Lower lobe of right lung (tissue), 2 donors: ENCODE data around the gene MGAT4C. TPM values are rescaled to one million over a fixed set of nuclear protein-coding genes. Genes with fewer than 3 reads are reported as not detected.
"Not testable (repeated sequence)": the region's sequence is repeated elsewhere in the genome, so short reads cannot be mapped to it uniquely, and the experiment has no call there.

Source experiments
- ATAC-seq, 2 donors: fragments of 200-7000 bp; cut with Tn5 transposase; one replicate each; pipeline ENCODE4 v1.9.1; 2020 to 2022; ENCODE audit warnings: mild to moderate bottlenecking in 2 of 2, moderate library complexity in 2 of 2
- DNase-seq: peaks from one replicate; pipeline ENCODE4 v3.0.0-alpha.2; 2020
- H3K27ac ChIP-seq: fragments of 200-600 bp; one replicate; pipeline ENCODE4 v1.8.0; 2022
- H3K27me3 ChIP-seq: fragments of 200-600 bp; one replicate; pipeline ENCODE4 v1.8.0; 2022; ENCODE audit warnings: low read depth
- H3K36me3 ChIP-seq: fragments of 200-600 bp; one replicate; pipeline ENCODE4 v1.8.0; 2022; ENCODE audit warnings: mild to moderate bottlenecking
- H3K4me1 ChIP-seq: fragments of 200-600 bp; one replicate; pipeline ENCODE4 v1.8.0; 2022
- H3K4me3 ChIP-seq: fragments of 200-600 bp; one replicate; pipeline ENCODE4 v1.8.0; 2022; ENCODE audit warnings: mild to moderate bottlenecking
- H3K9me3 ChIP-seq: fragments of 200-600 bp; one replicate; pipeline ENCODE4 v1.8.0; 2022
- CTCF ChIP-seq: fragments of 200-600 bp; IDR thresholded peaks from one replicate; pipeline ENCODE4 v1.8.0; 2022; ENCODE audit warnings: antibody characterized with exemption, mild to moderate bottlenecking
- intact Hi-C: fragments of 100-400 bp; cut with DNase I; formaldehyde crosslinking; loops from one replicate; pipeline ENCODE4 v1.11.0; 2022
- total RNA-seq: library from RNA; stranded (reverse); fragmentation: NEBNext Ultra II Directional; extraction: Animal tissue kit (Norgen Biotek cat#: 25700); gene quantifications from one replicate; pipeline ENCODE4 v1.2.1, GENCODE V29; 2021
- donor health status: DM: no; HTN: yes; CAD: no; lungs with severe emphysema.

MGAT4C gene
- total RNA-seq, 1 donor from 2014 or later, result 0.21 TPM

GRCh38 chr12:86118161-86118560 is 138.0 kb downstream of the MGAT4C start:
- no peaks in the 10 kb centered on the region for H3K27me3 ChIP-seq
- no peak overlapping the region for H3K27ac ChIP-seq
- no peaks in the 10 kb centered on the region for H3K36me3 ChIP-seq
- intact Hi-C loops, result no loop called here
- no peak for DNase-seq
- no peaks in the 10 kb centered on the region for H3K9me3 ChIP-seq
- no peak overlapping the region for H3K4me3 ChIP-seq
- no peak for TF ChIP-seq CTCF
- ATAC-seq, result no peak
- no peaks in the 10 kb centered on the region for H3K4me1 ChIP-seq

- DNase-seq (no peak), ATAC-seq (no peak)
- no peak overlapping the region for H3K4me3 ChIP-seq
- no peaks in the 10 kb centered on the region for H3K9me3 ChIP-seq
- no peak for TF ChIP-seq CTCF
- intact Hi-C loops, result no loop called here
- no peaks in the 10 kb centered on the region for H3K27me3 ChIP-seq
- H3K27ac ChIP-seq, result no peak overlapping the region
- H3K36me3 ChIP-seq, result no peaks in the 10 kb centered on the region
- no peaks in the 10 kb centered on the region for H3K4me1 ChIP-seq
Observed at GRCh38 chr12:86117711-86118110, 138.5 kb downstream of the MGAT4C start.

DNA sequence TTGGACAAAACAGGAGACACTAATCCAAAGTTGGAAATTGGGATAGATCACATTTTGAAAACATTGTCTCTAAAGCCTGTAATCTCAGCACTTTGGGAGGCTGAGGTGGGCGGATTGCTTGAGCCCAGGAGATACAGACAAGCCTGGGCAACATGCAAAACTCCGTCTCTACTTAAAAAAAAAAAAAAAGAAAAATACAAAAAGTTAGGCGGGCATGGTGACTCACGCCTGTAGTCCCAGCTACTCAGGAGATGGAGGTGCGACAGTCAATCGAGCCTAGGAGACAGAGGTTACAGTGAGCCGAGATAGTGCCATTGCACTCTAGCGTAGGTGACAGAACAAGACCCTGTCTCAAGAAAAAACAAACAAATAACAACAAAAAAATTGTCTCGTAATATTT is 152.1 kb downstream of the MGAT4C start:
- no peak for TF ChIP-seq CTCF
- Histone ChIP-seq H3K36me3 (no peaks in the 10 kb centered on the region), H3K27me3 (no peaks in the 10 kb centered on the region), H3K27ac (no peak overlapping the region), H3K9me3 (no peaks in the 10 kb centered on the region), H3K4me3 (no peak overlapping the region), H3K4me1 (no peaks in the 10 kb centered on the region)
- ATAC-seq (no peak), DNase-seq (no peak)
- intact Hi-C loops, result no loop called here

DNA sequence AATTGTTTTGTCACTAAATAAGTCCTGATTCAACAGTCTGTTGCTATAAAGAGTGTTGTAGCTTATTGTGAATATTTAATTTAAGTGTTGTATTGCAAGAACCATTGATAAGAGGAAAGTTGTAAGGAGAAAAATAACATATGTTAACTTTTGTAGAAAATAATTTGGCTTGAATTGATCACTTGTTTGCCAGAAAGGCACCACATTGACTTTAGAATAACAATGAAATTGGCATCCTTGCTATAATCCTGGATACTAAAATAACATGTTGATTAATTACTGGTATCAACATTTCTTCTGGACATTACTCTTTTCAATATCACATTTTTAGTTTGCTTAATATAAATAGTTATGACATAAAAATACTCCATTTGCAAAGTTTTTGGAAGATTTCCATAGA is 159.0 kb downstream of the MGAT4C start:
- no peaks in the 10 kb centered on the region for H3K36me3 ChIP-seq
- no peak overlapping the region for H3K27ac ChIP-seq
- ATAC-seq (no peak), DNase-seq (no peak)
- H3K9me3 ChIP-seq, result no peaks in the 10 kb centered on the region
- H3K27me3 ChIP-seq, result no peaks in the 10 kb centered on the region
- no peak overlapping the region for H3K4me3 ChIP-seq
- intact Hi-C loops, result no loop called here
- TF ChIP-seq CTCF, result no peak
- H3K4me1 ChIP-seq, result no peaks in the 10 kb centered on the region

DNA sequence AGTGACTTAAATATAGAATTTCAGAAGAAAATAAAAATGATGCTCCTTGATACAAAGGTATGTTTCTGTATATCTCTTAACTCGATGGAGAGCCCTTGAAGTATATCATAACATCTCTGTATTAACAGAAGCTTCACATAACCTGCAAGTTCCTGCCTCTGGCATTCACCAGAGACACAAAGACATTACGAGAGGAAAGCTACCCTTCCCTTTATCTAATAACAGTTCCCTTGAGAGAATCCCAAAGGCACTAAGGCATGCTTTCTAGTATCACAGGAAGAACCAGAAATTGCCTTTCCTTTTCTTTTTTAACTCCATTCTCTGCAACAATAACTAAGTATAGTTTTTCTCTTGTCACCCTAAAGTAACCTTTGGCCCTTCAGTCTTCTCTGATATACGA is 164.5 kb downstream of the MGAT4C start:
- no peaks in the 10 kb centered on the region for H3K9me3 ChIP-seq
- H3K27ac ChIP-seq, result no peak overlapping the region
- no peak for DNase-seq
- H3K4me3 ChIP-seq, result no peak overlapping the region
- H3K27me3 ChIP-seq, result no peaks in the 10 kb centered on the region
- intact Hi-C loops, result no loop called here
- ATAC-seq, result no peak
- no peaks in the 10 kb centered on the region for H3K4me1 ChIP-seq
- H3K36me3 ChIP-seq, result no peaks in the 10 kb centered on the region
- no peak for TF ChIP-seq CTCF

DNA sequence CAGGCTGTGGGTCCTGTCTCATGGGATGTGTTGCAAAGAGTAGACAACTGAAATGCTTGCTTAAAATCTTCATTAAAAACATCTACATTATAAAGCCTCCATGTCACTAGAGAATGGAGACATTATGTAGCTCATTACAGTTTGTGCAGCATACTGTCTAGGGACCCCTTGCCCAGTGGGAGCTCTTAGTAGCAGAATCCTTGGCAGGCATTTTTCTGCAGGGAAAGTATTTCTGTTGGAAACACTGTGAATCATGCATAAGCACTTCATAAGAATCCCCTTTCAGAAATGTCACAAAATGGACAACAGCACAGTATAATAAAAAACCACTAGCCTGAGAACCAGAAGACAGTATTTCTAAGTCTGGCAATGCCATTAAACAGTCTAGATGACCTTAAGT is 174.3 kb downstream of the MGAT4C start:
- Histone ChIP-seq H3K4me3 (no peak overlapping the region), H3K36me3 (no peaks in the 10 kb centered on the region), H3K27me3 (no peaks in the 10 kb centered on the region), H3K9me3 (no peaks in the 10 kb centered on the region), H3K27ac (no peak overlapping the region), H3K4me1 (no peaks in the 10 kb centered on the region)
- intact Hi-C loops, result no loop called here
- ATAC-seq (no peak), DNase-seq (no peak)
- no peak for TF ChIP-seq CTCF

GRCh38 chr12:86059052-86059451 is 197.1 kb downstream of the MGAT4C start:
- H3K4me3 ChIP-seq, H3K27me3 ChIP-seq, H3K4me1 ChIP-seq, DNase-seq, H3K36me3 ChIP-seq, H3K9me3 ChIP-seq, intact Hi-C loops, ATAC-seq, H3K27ac ChIP-seq: not testable (repeated sequence)
